Upper lobe of left lung (tissue), 6 donors: ENCODE measurements around the gene ARL2. TPM values are rescaled to one million over a fixed set of nuclear protein-coding genes. Genes with fewer than 3 reads are reported as not detected.

Experiments
- ATAC-seq, 2 donors: fragments of 200-7000 bp; cut with Tn5 transposase; one replicate each; pipeline ENCODE4 v1.9.1; 2022; ENCODE audit warnings: mild to moderate bottlenecking in 2 of 2, moderate library complexity in 2 of 2; ENCODE audit not compliant: low FRiP score in 2 of 2
- DNase-seq, 2 donors: peaks; one replicate each; pipeline ENCODE4 v3.0.0-alpha.2; 2019 to 2020
- H3K27ac ChIP-seq, 4 donors: fragments of 200-600 bp; sonication (generic); one replicate each; pipeline ENCODE4 v1.5.1; 2016 to 2019
- H3K27me3 ChIP-seq, 4 donors: fragments of 200-600 bp; sonication (generic); one replicate each; pipeline ENCODE4 v1.5.1; 2017 to 2019
- H3K36me3 ChIP-seq, 4 donors: fragments of 200-600 bp; sonication (generic); one replicate each; pipeline ENCODE4 v1.5.1; 2016 to 2019
- H3K4me1 ChIP-seq, 4 donors: fragments of 200-600 bp; sonication (generic); one replicate each; pipeline ENCODE4 v1.5.1; 2018 to 2019
- H3K4me3 ChIP-seq, 4 donors: fragments of 200-600 bp; sonication (generic); one replicate each; pipeline ENCODE4 v1.5.1; 2017 to 2019; ENCODE audit warnings: mild to moderate bottlenecking in 2 of 4, moderate library complexity in 1 of 4
- H3K9me3 ChIP-seq, 4 donors: fragments of 200-600 bp; sonication (generic); one replicate each; pipeline ENCODE4 v1.5.1; 2018 to 2019
- CTCF ChIP-seq, 6 experiments: fragments of 450-650 bp in 4 of 6; fragments of 200-600 bp in 2 of 6; sonication (generic) in 2 of 6; IDR thresholded peaks; one replicate each; pipeline ENCODE4 v1.5.1; 2016 to 2019; ENCODE audit warnings: antibody characterized with exemption in 6 of 6
- EP300 ChIP-seq, 4 donors: sonication (generic); formaldehyde crosslinking; IDR thresholded peaks; one replicate each; pipeline ENCODE4 v1.5.1; 2017; ENCODE audit warnings: antibody characterized with exemption in 4 of 4, control low read depth in 2 of 4
- POLR2A ChIP-seq, 4 donors: fragments of 450-650 bp; IDR thresholded peaks; one replicate each; pipeline ENCODE4 v1.5.1; 2016 to 2017; ENCODE audit warnings: antibody characterized with exemption in 4 of 4, mild to moderate bottlenecking in 2 of 4
- POLR2AphosphoS5 ChIP-seq, 2 donors: sonication (generic); formaldehyde crosslinking; IDR thresholded peaks; one replicate each; pipeline ENCODE4 v1.5.1; 2017; ENCODE audit warnings: antibody characterized with exemption in 2 of 2
- WGBS, 2 donors: methylation state at CpG; one replicate each; pipeline ENCODE4 v1.1.5; 2017 to 2018; 5-methylcytosine and 5-hydroxymethylcytosine counted together
- total RNA-seq, 6 donors: library from RNA; depleted of rRNA in 4 of 6; stranded (reverse); fragments of >200 nt in 4 of 6; gene quantifications; one replicate each; pipeline versions ENCODE4 v1.1.0 to v1.2.1, GENCODE V29; 2016 to 2021
- donor health status: DM: no; HTN: no; CAD: no; lungs with moderate emphysema.
- donor health status: DM: no; HTN: yes; CAD: no; lungs with severe emphysema.

Gene ARL2
- total RNA-seq, 6 donors from 2014 or later, result 41.9 to 113 (median 81.2) TPM

DNA sequence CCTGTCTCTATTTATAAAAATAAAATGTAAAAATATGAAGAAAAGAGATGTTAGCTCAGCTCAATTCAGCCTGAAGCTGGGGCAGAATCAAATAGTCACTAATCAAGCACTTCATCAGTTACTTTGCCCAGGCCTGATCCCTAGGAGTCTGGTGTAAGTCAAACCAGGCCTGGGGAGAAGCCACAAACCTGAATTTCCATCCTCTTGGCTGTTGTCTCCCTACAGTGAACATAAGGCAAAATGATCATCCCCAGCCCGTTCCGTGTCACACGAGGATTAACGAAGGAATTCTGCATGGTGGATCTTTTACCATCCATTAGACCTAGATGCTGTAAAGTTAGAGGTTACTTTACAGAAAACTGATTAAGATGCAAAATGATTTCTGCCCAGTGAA is 50.9 kb downstream of the ARL2 start:
- no peaks in the 10 kb centered on the region for H3K36me3 ChIP-seq
- 85 to 90% methylated on average over 4 of the region's 4 CpGs for WGBS, 2 donors
- TF ChIP-seq POLR2AphosphoS5 (IDR thresholded peaks at IDR 0.05) (no peak), EP300 (IDR thresholded peaks at IDR 0.05) (no peak), POLR2A (IDR thresholded peaks at IDR 0.05) (no peak), CTCF (IDR thresholded peaks at IDR 0.05) (no peak)
- no peak for ATAC-seq
- DNase-seq, result no peak
- no peak overlapping the region for H3K4me3 ChIP-seq
- H3K4me1 ChIP-seq, result no peaks in the 10 kb centered on the region
- no peak overlapping the region for H3K27ac ChIP-seq
- H3K27me3 ChIP-seq, result no peaks in the 10 kb centered on the region
- H3K9me3 ChIP-seq, result no peaks in the 10 kb centered on the region

GRCh38 chr11:65065851-65066250 is 51.9 kb downstream of the ARL2 start:
- WGBS, 2 donors, result 85 to 91% methylated on average over 6 to 7 of the region's 7 CpGs
- Histone ChIP-seq H3K27ac (no peak overlapping the region), H3K4me1 (no peaks in the 10 kb centered on the region), H3K4me3 (no peak overlapping the region), H3K27me3 (no peaks in the 10 kb centered on the region), H3K9me3 (no peaks in the 10 kb centered on the region), H3K36me3 (no peaks in the 10 kb centered on the region)
- no peak for ATAC-seq
- no peak for DNase-seq
- TF ChIP-seq POLR2AphosphoS5 (IDR thresholded peaks at IDR 0.05) (no peak), CTCF (IDR thresholded peaks at IDR 0.05) (no peak), EP300 (IDR thresholded peaks at IDR 0.05) (no peak), POLR2A (IDR thresholded peaks at IDR 0.05) (no peak)

DNA sequence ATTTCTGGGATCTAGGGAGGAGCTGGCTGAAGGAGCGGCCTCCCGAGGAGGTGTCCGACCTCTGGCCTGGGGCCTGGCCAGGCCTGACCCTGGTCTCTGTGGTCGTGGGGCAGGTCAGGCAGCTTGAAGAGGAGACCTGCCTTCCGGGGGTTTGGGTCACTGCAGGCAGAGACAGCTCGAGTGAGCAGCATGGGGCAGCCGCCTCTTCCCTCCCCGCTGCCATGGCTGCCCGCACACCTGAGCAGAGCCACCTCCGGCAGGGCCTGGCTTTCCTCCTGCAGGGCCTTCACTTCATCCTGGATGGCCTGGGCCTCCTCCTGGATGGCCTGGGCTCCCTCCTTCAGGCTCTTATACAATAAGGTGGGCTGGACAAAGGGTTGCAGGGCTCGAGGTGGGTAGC is 52.4 kb downstream of the ARL2 start:
- TF ChIP-seq POLR2AphosphoS5 (IDR thresholded peaks at IDR 0.05), result no peak
- no peak for TF ChIP-seq EP300 (IDR thresholded peaks at IDR 0.05)
- TF ChIP-seq POLR2A (IDR thresholded peaks at IDR 0.05), result no peak
- no peak for TF ChIP-seq CTCF (IDR thresholded peaks at IDR 0.05)

GRCh38 chr11:65066805-65067291 is 52.9 kb downstream of the ARL2 start:
- no peak overlapping the region for H3K27ac ChIP-seq
- TF ChIP-seq CTCF (IDR thresholded peaks at IDR 0.05) (no peak), POLR2A (IDR thresholded peaks at IDR 0.05) (no peak), EP300 (IDR thresholded peaks at IDR 0.05) (no peak), POLR2AphosphoS5 (IDR thresholded peaks at IDR 0.05) (no peak)
- no peaks in the 10 kb centered on the region for H3K9me3 ChIP-seq
- no peak for ATAC-seq
- 81 to 100% methylated on average over 1 to 4 of the region's 4 CpGs for WGBS, 2 donors
- no peaks in the 10 kb centered on the region for H3K36me3 ChIP-seq
- H3K4me1 ChIP-seq, result no peaks in the 10 kb centered on the region
- H3K4me3 ChIP-seq, result no peak overlapping the region
- H3K27me3 ChIP-seq, result no peaks in the 10 kb centered on the region
- DNase-seq, result no peak

More for the DNA sequence above, 52.4 kb downstream of the ARL2 start:
- no peak overlapping the region for H3K27ac ChIP-seq
- no peak for DNase-seq
- no peaks in the 10 kb centered on the region for H3K36me3 ChIP-seq
- 80 to 83% methylated on average over 2 to 8 of the region's 11 CpGs for WGBS, 2 donors
- no peak overlapping the region for H3K4me3 ChIP-seq
- no peaks in the 10 kb centered on the region for H3K4me1 ChIP-seq
- no peaks in the 10 kb centered on the region for H3K9me3 ChIP-seq
- no peaks in the 10 kb centered on the region for H3K27me3 ChIP-seq
- ATAC-seq, result no peak

DNA sequence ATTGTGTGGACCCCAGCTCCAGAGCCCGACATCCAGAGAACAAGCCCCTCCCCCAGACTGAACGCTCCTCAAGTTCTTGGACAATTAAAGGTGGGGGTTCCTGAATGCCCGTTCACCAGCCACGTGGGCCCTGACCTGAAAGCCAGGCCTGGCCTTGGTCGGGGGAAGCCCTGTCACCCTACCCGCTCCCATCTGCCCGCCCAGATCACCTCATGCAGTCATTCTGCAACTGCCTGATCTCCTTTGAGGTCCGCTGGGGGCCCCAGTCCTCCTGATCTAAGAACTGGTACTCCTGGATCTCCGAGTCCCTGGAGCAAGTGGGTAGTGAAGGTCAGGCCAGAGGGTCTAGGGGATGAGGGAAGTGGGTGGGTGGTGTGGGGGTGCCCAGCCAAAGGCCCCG is 53.5 kb downstream of the ARL2 start:
- no peaks in the 10 kb centered on the region for H3K4me1 ChIP-seq
- 86 to 100% methylated on average over 4 to 9 of the region's 10 CpGs for WGBS, 2 donors
- no peak overlapping the region for H3K4me3 ChIP-seq
- no peaks in the 10 kb centered on the region for H3K36me3 ChIP-seq
- ATAC-seq (no peak), DNase-seq (no peak)
- no peak overlapping the region for H3K27ac ChIP-seq
- H3K9me3 ChIP-seq, result no peaks in the 10 kb centered on the region
- TF ChIP-seq POLR2AphosphoS5 (IDR thresholded peaks at IDR 0.05) (no peak), EP300 (IDR thresholded peaks at IDR 0.05) (no peak), CTCF (IDR thresholded peaks at IDR 0.05) (no peak), POLR2A (IDR thresholded peaks at IDR 0.05) (no peak)
- H3K27me3 ChIP-seq, result no peaks in the 10 kb centered on the region
